ENCODE measurements around the gene RALGPS2.
"Not testable (repeated sequence)": the region's sequence is repeated elsewhere in the genome, so short reads cannot be mapped to it uniquely, and the experiment has no call there.

The RALGPS2 gene

GRCh38 chr1:178819123-178819522 is 94.1 kb downstream of the RALGPS2 start:
- Histone ChIP-seq H3K4me1 (no peaks in the 10 kb centered on the region), H3K4me3 (no peak overlapping the region), H3K36me3 (replicated peaks) (no peaks in the 10 kb centered on the region), H3K9me3 (0 out of 2 replicates have a peak, but pooled peaks cover 2% of the 10 kb centered on the region), H3K27me3 (ENCODE audit: low read depth) (no peaks in the 10 kb centered on the region)
- DNase-seq (ENCODE audit: low spot score in 2 of 2): no peak
- in situ Hi-C loops (cut with MboI; ENCODE audit: low sequenced_read_pairs): no loop called here

GRCh38 chr1:178821134-178821866 is 96.3 kb downstream of the RALGPS2 start:
- no peak for DNase-seq (ENCODE audit: low spot score in 2 of 2)
- Histone ChIP-seq H3K36me3 (replicated peaks) (no peaks in the 10 kb centered on the region), H3K27me3 (ENCODE audit: low read depth) (no peaks in the 10 kb centered on the region)

DNA sequence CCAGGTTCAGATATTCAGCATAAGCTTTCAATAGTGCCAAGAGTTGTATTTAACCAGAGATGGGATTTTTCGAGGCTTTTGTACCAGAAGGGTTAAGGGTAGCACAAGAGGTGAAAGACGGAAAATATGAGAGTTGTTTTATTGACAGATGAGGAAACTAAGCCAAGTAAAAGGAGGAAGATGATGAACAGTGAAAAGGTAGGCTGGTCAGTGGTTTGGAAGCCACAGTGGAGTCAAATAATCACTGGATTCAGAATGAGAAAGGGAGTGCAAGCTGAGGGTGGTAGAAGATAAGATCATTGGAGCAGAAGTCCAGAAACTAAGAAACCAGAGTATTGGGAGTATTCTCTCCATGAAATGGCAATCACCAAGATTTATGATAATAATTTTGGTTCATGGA is 100.1 kb downstream of the RALGPS2 start:
- Histone ChIP-seq H3K27me3 (ENCODE audit: low read depth) (no peaks in the 10 kb centered on the region), H3K36me3 (replicated peaks) (no peaks in the 10 kb centered on the region), H3K9me3 (0 out of 2 replicates have a peak, but pooled peaks cover 2% of the 10 kb centered on the region), H3K4me1 (no peaks in the 10 kb centered on the region), H3K4me3 (no peak overlapping the region)
- in situ Hi-C loops (cut with MboI; ENCODE audit: low sequenced_read_pairs): no loop called here
- DNase-seq (ENCODE audit: low spot score in 2 of 2): no peak

More at GRCh38 chr1:178821134-178821866, 96.3 kb downstream of the RALGPS2 start:
- in situ Hi-C loops (cut with MboI; ENCODE audit: low sequenced_read_pairs): no loop called here
- H3K4me3 ChIP-seq: no peak overlapping the region
- 0 out of 2 replicates have a peak, but pooled peaks cover 2% of the 10 kb centered on the region for H3K9me3 ChIP-seq
- no peaks in the 10 kb centered on the region for H3K4me1 ChIP-seq

GRCh38 chr1:178844436-178844835 is 119.4 kb downstream of the RALGPS2 start:
- no peaks in the 10 kb centered on the region for H3K27me3 ChIP-seq (ENCODE audit: low read depth)
- DNase-seq (ENCODE audit: low spot score in 2 of 2): no peak
- in situ Hi-C loops (cut with MboI; ENCODE audit: low sequenced_read_pairs): no loop called here
- no peak overlapping the region for H3K4me3 ChIP-seq
- no peaks in the 10 kb centered on the region for H3K4me1 ChIP-seq
- no peaks in the 10 kb centered on the region for H3K9me3 ChIP-seq
- no peaks in the 10 kb centered on the region for H3K36me3 ChIP-seq (replicated peaks)

DNA sequence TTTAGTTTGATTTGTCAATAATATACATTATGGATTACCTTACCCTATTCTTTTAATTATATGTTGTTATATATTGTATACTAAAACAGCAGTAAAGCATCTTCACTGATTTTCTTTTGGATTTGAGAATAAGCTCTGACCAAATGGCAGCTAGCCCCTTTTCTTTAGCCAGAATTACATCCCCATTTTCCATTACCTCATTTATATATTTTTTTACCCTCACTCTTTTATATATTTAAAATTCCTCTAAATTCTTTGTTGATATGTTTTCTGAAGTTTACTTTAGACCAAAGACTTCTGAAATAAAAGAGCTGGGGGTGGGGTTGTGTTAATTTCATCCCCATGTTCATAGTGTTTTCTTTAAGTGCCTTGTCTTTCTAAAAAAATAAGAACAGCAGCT is 121.3 kb downstream of the RALGPS2 start:
- DNase-seq (ENCODE audit: low spot score in 2 of 2): no peak
- in situ Hi-C loops (cut with MboI; ENCODE audit: low sequenced_read_pairs): no loop called here
- Histone ChIP-seq H3K4me3 (no peak overlapping the region), H3K4me1 (no peaks in the 10 kb centered on the region), H3K27me3 (ENCODE audit: low read depth) (no peaks in the 10 kb centered on the region), H3K36me3 (replicated peaks) (no peaks in the 10 kb centered on the region), H3K9me3 (no peaks in the 10 kb centered on the region; the same call in 1 of the 2 replicates)

- Histone ChIP-seq H3K4me3 (no peak overlapping the region), H3K9me3 (no peaks in the 10 kb centered on the region; the same call in 1 of the 2 replicates), H3K4me1 (no peaks in the 10 kb centered on the region), H3K36me3 (replicated peaks) (no peaks in the 10 kb centered on the region), H3K27me3 (ENCODE audit: low read depth) (no peaks in the 10 kb centered on the region)
- DNase-seq (ENCODE audit: low spot score in 2 of 2): no peak
- in situ Hi-C loops (cut with MboI; ENCODE audit: low sequenced_read_pairs): no loop called here
Observed at GRCh38 chr1:178847396-178847849, 122.4 kb downstream of the RALGPS2 start.

DNA sequence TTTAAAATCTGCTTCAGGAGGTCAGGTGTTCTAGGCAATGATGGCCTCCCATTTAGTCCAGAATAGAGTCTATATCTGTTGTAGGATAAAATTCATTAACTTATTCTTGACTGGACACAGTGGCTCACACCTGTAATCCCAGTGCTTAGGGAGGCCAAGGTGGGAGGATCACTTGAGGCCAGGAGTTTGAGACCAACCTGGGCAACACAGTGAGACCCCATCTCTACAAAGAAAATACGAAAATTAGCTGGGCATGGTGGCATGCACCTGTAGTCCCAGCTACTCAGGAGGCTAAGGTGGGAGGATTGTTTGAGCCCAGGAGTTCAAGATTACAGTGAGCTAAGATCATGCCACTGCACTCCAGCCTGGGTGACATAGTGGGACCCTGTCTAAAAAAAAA is 122.9 kb downstream of the RALGPS2 start:
- H3K4me1 ChIP-seq; H3K9me3 ChIP-seq; H3K4me3 ChIP-seq; H3K27me3 ChIP-seq (ENCODE audit: low read depth); H3K36me3 ChIP-seq (replicated peaks); DNase-seq (ENCODE audit: low spot score in 2 of 2); in situ Hi-C loops (cut with MboI; ENCODE audit: low sequenced_read_pairs): not testable (repeated sequence)

GRCh38 chr1:178849918-178850317 is 124.9 kb downstream of the RALGPS2 start:
- no peak for DNase-seq (ENCODE audit: low spot score in 2 of 2)
- H3K4me1 ChIP-seq: no peaks in the 10 kb centered on the region; the same call in 1 of the 2 replicates
- no peaks in the 10 kb centered on the region for H3K27me3 ChIP-seq (ENCODE audit: low read depth)
- H3K36me3 ChIP-seq (replicated peaks): no peaks in the 10 kb centered on the region
- in situ Hi-C loops (cut with MboI; ENCODE audit: low sequenced_read_pairs): no loop called here
- H3K9me3 ChIP-seq: no peaks in the 10 kb centered on the region; the same call in 1 of the 2 replicates
- H3K4me3 ChIP-seq: no peak overlapping the region

DNA sequence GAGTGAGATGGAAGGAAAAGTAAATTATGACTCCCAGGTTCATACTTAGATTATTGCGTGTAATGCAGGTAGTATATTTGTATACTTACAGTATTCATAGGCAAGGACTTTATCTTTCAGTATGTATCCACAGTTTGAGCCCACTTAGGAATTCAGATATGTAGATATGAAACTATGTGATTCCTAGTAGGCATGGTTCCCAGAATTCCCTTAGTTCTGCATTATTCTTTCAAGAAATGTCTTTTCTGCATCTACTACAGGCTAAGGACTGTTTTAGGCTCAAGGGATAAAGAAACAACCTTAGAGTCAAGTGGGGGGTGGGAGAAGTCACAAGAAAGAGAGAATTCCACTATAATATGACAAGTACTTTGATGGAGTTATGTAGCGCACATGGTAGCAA is 132.1 kb downstream of the RALGPS2 start:
- Histone ChIP-seq H3K4me3 (no peak overlapping the region), H3K9me3 (no peaks in the 10 kb centered on the region), H3K36me3 (replicated peaks) (no peaks in the 10 kb centered on the region), H3K4me1 (no peaks in the 10 kb centered on the region; the same call in 1 of the 2 replicates), H3K27me3 (ENCODE audit: low read depth) (no peaks in the 10 kb centered on the region)
- in situ Hi-C loops (cut with MboI; ENCODE audit: low sequenced_read_pairs): no loop called here
- DNase-seq (ENCODE audit: low spot score in 2 of 2): no peak

DNA sequence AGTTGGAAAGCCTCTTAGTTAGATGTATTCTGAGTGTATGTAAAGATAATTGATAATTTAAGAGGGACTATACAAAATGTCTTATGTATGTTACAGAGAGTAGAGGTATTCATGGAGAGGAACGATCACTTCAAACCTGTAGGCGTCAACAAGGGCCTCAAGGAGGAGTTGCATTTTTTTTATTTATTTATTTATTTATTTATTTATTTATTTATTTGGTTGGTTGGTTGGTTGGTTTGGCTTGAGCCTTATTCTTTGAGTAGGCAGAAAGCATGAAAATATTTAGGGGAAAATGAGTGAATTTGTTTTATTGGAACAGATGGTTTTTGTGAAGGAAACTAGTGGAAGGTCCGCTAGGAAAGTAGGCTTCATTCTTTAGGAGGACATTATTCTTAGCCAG is 137.4 kb downstream of the RALGPS2 start:
- Histone ChIP-seq H3K4me1 (no peaks in the 10 kb centered on the region), H3K36me3 (replicated peaks) (no peaks in the 10 kb centered on the region), H3K27me3 (ENCODE audit: low read depth) (no peaks in the 10 kb centered on the region), H3K4me3 (no peak overlapping the region), H3K9me3 (no peaks in the 10 kb centered on the region)
- in situ Hi-C loops (cut with MboI; ENCODE audit: low sequenced_read_pairs): no loop called here
- DNase-seq (ENCODE audit: low spot score in 2 of 2): no peak

- H3K4me1 ChIP-seq: no peaks in the 10 kb centered on the region
- no peak overlapping the region for H3K4me3 ChIP-seq
- in situ Hi-C loops (cut with MboI; ENCODE audit: low sequenced_read_pairs): no loop called here
- no peak for DNase-seq (ENCODE audit: low spot score in 2 of 2)
- no peaks in the 10 kb centered on the region for H3K9me3 ChIP-seq
- H3K27me3 ChIP-seq (ENCODE audit: low read depth): no peaks in the 10 kb centered on the region
- no peaks in the 10 kb centered on the region for H3K36me3 ChIP-seq (replicated peaks)
Observed at GRCh38 chr1:178862864-178863263, 137.8 kb downstream of the RALGPS2 start.

DNA sequence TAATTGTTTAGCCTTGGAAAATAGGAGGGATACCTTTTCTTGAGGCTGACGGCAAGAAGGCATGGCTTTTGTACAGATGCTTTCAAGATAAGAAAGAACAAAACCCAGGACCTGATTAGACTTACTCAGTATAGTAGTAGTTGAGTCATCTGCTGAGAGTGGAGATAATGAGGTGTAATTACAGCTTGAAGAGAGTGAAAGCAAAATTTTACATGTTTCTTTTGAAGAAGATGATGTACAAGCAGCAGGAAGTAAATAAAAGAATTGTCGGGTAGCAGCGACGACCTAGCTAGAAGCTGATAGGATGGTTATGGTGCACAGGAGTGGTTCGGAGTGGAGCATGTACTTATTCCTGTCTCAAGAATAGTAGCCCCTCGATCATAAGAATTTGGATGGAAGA is 139.3 kb downstream of the RALGPS2 start:
- no peaks in the 10 kb centered on the region for H3K27me3 ChIP-seq (ENCODE audit: low read depth)
- H3K36me3 ChIP-seq (replicated peaks): no peaks in the 10 kb centered on the region
- H3K9me3 ChIP-seq: no peaks in the 10 kb centered on the region
- H3K4me1 ChIP-seq: no peaks in the 10 kb centered on the region; the same call in 1 of the 2 replicates
- DNase-seq (ENCODE audit: low spot score in 2 of 2): no peak
- in situ Hi-C loops (cut with MboI; ENCODE audit: low sequenced_read_pairs): no loop called here
- H3K4me3 ChIP-seq: no peak overlapping the region

- DNase-seq (ENCODE audit: low spot score in 2 of 2): no peak
- in situ Hi-C loops (cut with MboI; ENCODE audit: low sequenced_read_pairs): no loop called here
- H3K4me3 ChIP-seq: no peak overlapping the region
Observed at GRCh38 chr1:178867670-178868069, 142.6 kb downstream of the RALGPS2 start.

GRCh38 chr1:178868706-178869105 is 143.7 kb downstream of the RALGPS2 start:
- in situ Hi-C loops (cut with MboI; ENCODE audit: low sequenced_read_pairs): no loop called here

More at GRCh38 chr1:178867670-178868069, 142.6 kb downstream of the RALGPS2 start:
- Histone ChIP-seq H3K36me3 (replicated peaks) (no peaks in the 10 kb centered on the region), H3K4me1 (peaks cover 15% of the 10 kb centered on the region), H3K27me3 (ENCODE audit: low read depth) (no peaks in the 10 kb centered on the region), H3K9me3 (no peaks in the 10 kb centered on the region)

More at GRCh38 chr1:178868706-178869105, 143.7 kb downstream of the RALGPS2 start:
- H3K36me3 ChIP-seq (replicated peaks): no peaks in the 10 kb centered on the region
- DNase-seq (ENCODE audit: low spot score in 2 of 2): no peak
- H3K9me3 ChIP-seq: no peaks in the 10 kb centered on the region
- H3K4me3 ChIP-seq: no peak overlapping the region
- H3K4me1 ChIP-seq: peaks cover 15% of the 10 kb centered on the region
- H3K27me3 ChIP-seq (ENCODE audit: low read depth): no peaks in the 10 kb centered on the region
